ENCODE data around the gene TTR. TPM values are rescaled to one million over a fixed set of nuclear protein-coding genes. Genes with fewer than 3 reads are reported as not detected.

TTR gene
- total and polyA plus RNA-seq, 2 of the 13 experiments (the other 11 are each of a cell fraction or from before 2014, with no cell fraction given): 91.3 to 496 TPM

DNA sequence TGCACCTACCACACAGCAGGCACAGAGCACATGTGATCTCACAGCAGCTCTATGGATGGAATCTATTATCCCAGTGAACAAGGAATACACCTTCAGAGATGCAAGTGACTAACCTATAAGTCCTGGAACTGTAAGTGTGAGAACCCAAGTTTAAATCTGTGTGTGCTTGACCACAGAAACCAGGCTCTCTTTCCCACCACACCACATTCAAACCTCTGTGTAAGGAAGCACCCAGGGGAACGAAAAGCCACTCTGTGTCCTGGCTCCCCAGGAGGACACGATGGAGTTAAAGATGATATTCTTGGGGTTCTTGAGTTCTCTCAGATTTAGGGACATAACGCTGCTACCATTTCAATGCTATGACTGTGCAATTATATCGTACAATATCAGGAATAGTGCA is 38.9 kb downstream of the TTR start:
- in situ Hi-C loops (cut with HindIII; ENCODE audit: extremely low pct_ligation_motif_present, low pct_unique_long_range_greater_than_20kb) (no loop called here), intact Hi-C loops (cut with micrococcal nuclease; ENCODE audit: unreplicated experiment) (no loop called here)
- Histone ChIP-seq H3K36me3 (replicated peaks in 1 of 2; ENCODE audit: control insufficient read depth in 1 of 2, insufficient read depth in 2 of 2, low read length in 2 of 2) (no peaks in the 10 kb centered on the region), H3K4me1 (ENCODE audit: insufficient read depth, low read length) (peaks cover 1% of the 10 kb centered on the region), H3K79me2 (ENCODE audit: insufficient read depth, low read length) (no peaks in the 10 kb centered on the region), H2AFZ (ENCODE audit: low read length) (no peak overlapping the region), H3K4me3 (replicated peaks in 1 of 3; ENCODE audit: insufficient read depth in 1 of 3, low read depth in 2 of 3, low read length in 3 of 3) (no peak overlapping the region), H3K4me2 (ENCODE audit: low read depth, low read length) (no peak overlapping the region), H3K9me3 (ENCODE audit: low read length) (no peaks in the 10 kb centered on the region), H3K27ac (ENCODE audit: extremely low read length, insufficient read depth, low read length) (no peak overlapping the region), H3K27me3 (ENCODE audit: control insufficient read depth in 1 of 2, insufficient read depth in 2 of 2, low read length in 2 of 2) (no peaks in the 10 kb centered on the region), H3K9ac (ENCODE audit: insufficient read depth, low read depth, low read length) (no peak overlapping the region), H4K20me1 (ENCODE audit: insufficient read depth, low read length) (no peaks in the 10 kb centered on the region)
- TF ChIP-seq THYN1 (CRISPR knock-in tag; IDR thresholded peaks at IDR 0.05; ENCODE audit: borderline replicate concordance, low read depth) (no peak), FIP1L1 (IDR thresholded peaks at IDR 0.05; ENCODE audit: borderline replicate concordance, insufficient read depth, low read depth, low read length) (no peak), GFI1 (CRISPR knock-in tag; IDR thresholded peaks at IDR 0.05; ENCODE audit: borderline replicate concordance) (no peak), NFYC (CRISPR knock-in tag; IDR thresholded peaks at IDR 0.05) (no peak), NFIB (CRISPR knock-in tag; IDR thresholded peaks at IDR 0.05; ENCODE audit: borderline replicate concordance) (no peak)
- no peak for FAIRE-seq
- POLR2A ChIA-PET: no interaction called here
- CTCF ChIA-PET (ENCODE audit: low intra/inter-chr PET ratio, low total read pairs): no interaction called here
- no TSS peak for BruUV-seq (replicated peaks)
- WGBS (ENCODE audit: low lambda C conversion rate): 74% methylated on average over 4 of the region's 4 CpGs
- no peak for DNase-seq (ENCODE audit: low spot score)
- ATAC-seq: no peak

DNA sequence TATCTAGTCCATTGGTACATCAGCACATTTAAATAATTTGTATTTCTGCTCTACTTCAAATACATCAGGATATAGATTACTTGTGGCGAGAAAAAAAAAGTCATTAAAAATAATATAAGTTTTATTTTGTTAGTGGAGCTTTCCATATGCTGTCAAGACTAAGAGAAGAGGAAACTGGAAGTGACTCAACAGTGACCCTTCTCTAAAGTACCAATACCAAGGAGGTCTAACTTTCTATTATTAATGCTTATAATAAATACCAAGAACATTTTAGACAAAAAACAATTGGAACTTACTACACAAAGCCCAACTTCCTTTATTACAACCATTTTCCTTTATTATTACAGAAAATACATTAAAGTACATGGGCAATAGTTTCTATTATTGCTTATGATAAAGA is 39.8 kb downstream of the TTR start:
- Histone ChIP-seq H3K27me3 (ENCODE audit: control insufficient read depth in 1 of 2, insufficient read depth in 2 of 2, low read length in 2 of 2) (no peaks in the 10 kb centered on the region), H3K4me3 (replicated peaks in 1 of 3; ENCODE audit: insufficient read depth in 1 of 3, low read depth in 2 of 3, low read length in 3 of 3) (no peak overlapping the region), H3K4me2 (ENCODE audit: low read depth, low read length) (no peak overlapping the region), H3K9me3 (ENCODE audit: low read length) (no peaks in the 10 kb centered on the region), H2AFZ (ENCODE audit: low read length) (no peak overlapping the region), H3K27ac (ENCODE audit: extremely low read length, insufficient read depth, low read length) (no peak overlapping the region), H3K4me1 (ENCODE audit: insufficient read depth, low read length) (no peaks in the 10 kb centered on the region), H4K20me1 (ENCODE audit: insufficient read depth, low read length) (no peaks in the 10 kb centered on the region), H3K36me3 (replicated peaks in 1 of 2; ENCODE audit: control insufficient read depth in 1 of 2, insufficient read depth in 2 of 2, low read length in 2 of 2) (no peaks in the 10 kb centered on the region), H3K79me2 (ENCODE audit: insufficient read depth, low read length) (no peaks in the 10 kb centered on the region), H3K9ac (ENCODE audit: insufficient read depth, low read depth, low read length) (no peak overlapping the region)
- DNase-seq (ENCODE audit: low spot score) (no peak), ATAC-seq (no peak), FAIRE-seq (no peak)
- in situ Hi-C loops (cut with HindIII; ENCODE audit: extremely low pct_ligation_motif_present, low pct_unique_long_range_greater_than_20kb) (no loop called here), intact Hi-C loops (cut with micrococcal nuclease; ENCODE audit: unreplicated experiment) (no loop called here)
- no TSS peak for BruUV-seq (replicated peaks)
- ChIA-PET POLR2A (no interaction called here), CTCF (ENCODE audit: low intra/inter-chr PET ratio, low total read pairs) (no interaction called here)
- WGBS (ENCODE audit: low lambda C conversion rate): 95% methylated on average over 1 of the region's 1 CpG
- no peak for TF ChIP-seq ZNF101 (CRISPR knock-in tag; IDR thresholded peaks at IDR 0.05; ENCODE audit: borderline replicate concordance, low read depth)
- no peak for TF ChIP-seq PLSCR1 (CRISPR knock-in tag; IDR thresholded peaks at IDR 0.05; ENCODE audit: borderline replicate concordance)
- TF ChIP-seq SIN3B (IDR thresholded peaks at IDR 0.05; ENCODE audit: low read length): no peak
- TF ChIP-seq ZNF550 (CRISPR knock-in tag; IDR thresholded peaks at IDR 0.05; ENCODE audit: borderline replicate concordance): no peak
- no peak for TF ChIP-seq REPIN1 (CRISPR knock-in tag; IDR thresholded peaks at IDR 0.05; ENCODE audit: borderline replicate concordance, low read depth)
- TF ChIP-seq MED8 (CRISPR knock-in tag; IDR thresholded peaks at IDR 0.05; ENCODE audit: insufficient replicate concordance): no peak
- no peak for TF ChIP-seq CC2D1A (CRISPR knock-in tag; IDR thresholded peaks at IDR 0.05)
- no peak for TF ChIP-seq RBM22 (optimal IDR thresholded peaks at IDR 0.05; ENCODE audit: low read length)
- no peak for TF ChIP-seq WIZ (CRISPR knock-in tag; IDR thresholded peaks at IDR 0.05)
- no peak for TF ChIP-seq SALL2 (CRISPR knock-in tag; IDR thresholded peaks at IDR 0.05)
- TF ChIP-seq ZBTB7A (CRISPR knock-in tag; IDR thresholded peaks at IDR 0.05): no peak
- TF ChIP-seq RAD51 (IDR thresholded peaks at IDR 0.05; ENCODE audit: borderline replicate concordance): no peak
- no peak for TF ChIP-seq HHEX (CRISPR knock-in tag; IDR thresholded peaks at IDR 0.05)
- TF ChIP-seq, protein P1, sequence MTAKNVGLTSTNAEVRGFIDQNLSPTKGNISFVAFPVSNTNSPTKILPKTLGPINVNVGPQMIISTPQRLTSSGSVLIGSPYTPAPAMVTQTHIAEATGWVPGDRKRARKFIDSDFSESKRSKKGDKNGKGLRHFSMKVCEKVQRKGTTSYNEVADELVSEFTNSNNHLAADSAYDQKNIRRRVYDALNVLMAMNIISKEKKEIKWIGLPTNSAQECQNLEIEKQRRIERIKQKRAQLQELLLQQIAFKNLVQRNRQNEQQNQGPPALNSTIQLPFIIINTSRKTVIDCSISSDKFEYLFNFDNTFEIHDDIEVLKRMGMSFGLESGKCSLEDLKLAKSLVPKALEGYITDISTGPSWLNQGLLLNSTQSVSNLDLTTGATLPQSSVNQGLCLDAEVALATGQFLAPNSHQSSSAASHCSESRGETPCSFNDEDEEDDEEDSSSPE (CRISPR knock-in tag; IDR thresholded peaks at IDR 0.05): no peak
- no peak for TF ChIP-seq JUNB (CRISPR knock-in tag; IDR thresholded peaks at IDR 0.05; ENCODE audit: borderline replicate concordance)

Data from HepG2 (cell line).